Kidney (tissue), 14 donors: ENCODE results near the gene DUSP6. TPM values are rescaled to one million over a fixed set of nuclear protein-coding genes. Genes with fewer than 3 reads are reported as not detected.

Experiments
- DNase-seq, 5 donors: peaks; one replicate each; pipeline ENCODE4 v3.0.0-alpha.2; 2013 to 2020
- FAIRE-seq: peaks from 2 replicates; lab custom pipeline; 2012; peaks lifted over from hg19 to GRCh38; lab: Jason Lieb, UNC
- H3K27ac ChIP-seq, 2 donors: one replicate each; pipeline ENCODE4 v1.7.0; 2013; ENCODE audit warnings: low read depth in 2 of 2, low read length in 2 of 2, inconsistent platforms in 1 of 2
- H3K27me3 ChIP-seq: one replicate; pipeline ENCODE4 v1.7.1; 2013; ENCODE audit warnings: low read length, inconsistent platforms; ENCODE audit not compliant: control insufficient read depth, insufficient read depth
- H3K36me3 ChIP-seq, 3 donors: one replicate each; pipeline versions ENCODE4 v1.7.0 to v1.7.1; 2013; ENCODE audit warnings: low read length in 3 of 3, control low read depth in 1 of 3, inconsistent platforms in 1 of 3; ENCODE audit not compliant: insufficient read depth in 3 of 3, control insufficient read depth in 2 of 3
- H3K4me1 ChIP-seq, 3 donors: one replicate each; pipeline versions ENCODE4 v1.7.0 to v1.7.1; 2013; ENCODE audit warnings: low read length in 3 of 3, inconsistent platforms in 1 of 3, low read depth in 1 of 3; ENCODE audit not compliant: control insufficient read depth in 2 of 3, insufficient read depth in 2 of 3
- H3K4me3 ChIP-seq, 3 donors: one replicate each; pipeline versions ENCODE4 v1.7.0 to v1.8.1; 2013; ENCODE audit warnings: low read length in 3 of 3, control low read depth in 1 of 3, inconsistent platforms in 1 of 3
- H3K9ac ChIP-seq, 3 donors: one replicate each; pipeline versions ENCODE4 v1.7.0 to v1.7.1; 2013; ENCODE audit warnings: low read length in 3 of 3, control low read depth in 1 of 3, inconsistent platforms in 1 of 3
- H3K9me3 ChIP-seq, 3 donors: one replicate each; pipeline versions ENCODE4 v1.7.0 to v1.7.1; 2013; ENCODE audit warnings: low read length in 3 of 3, control low read depth in 1 of 3, inconsistent platforms in 1 of 3; ENCODE audit not compliant: control insufficient read depth in 2 of 3, insufficient read depth in 1 of 3
- intact Hi-C: fragments of 100-400 bp; cut with DNase I; formaldehyde crosslinking; loops from one replicate; pipeline ENCODE4 v1.11.1; 2022
- polyA plus RNA-seq: library from polyadenylated mRNA; stranded (reverse); fragments of 350-450 nt; fragmentation: Illumina TruSeq; extraction: RNeasy Lipid Tissue Mini Kit (QIAGEN cat#74804); gene quantifications from one replicate; pipeline ENCODE4 v1.2.3, GENCODE V29; 2014; ENCODE audit warnings: low read depth, low replicate concordance; ENCODE audit not compliant: insufficient read depth
- total RNA-seq: library from RNA; stranded (reverse); fragmentation: NEBNext Ultra II Directional; extraction: Animal tissue kit (Norgen Biotek cat#: 25700); gene quantifications from one replicate; pipeline ENCODE4 v1.2.1, GENCODE V29; 2021
- TF ChIP-seq, protein P1 (sequence below): IDR thresholded peaks from 3 replicates; pipeline ENCODE4 v1.5.1; 2012; ENCODE audit warnings: mild to moderate bottlenecking, moderate library complexity, borderline replicate concordance; ENCODE audit not compliant: insufficient read depth; ENCODE audit errors: extremely low read depth
- donor health status: control.
- donor health status: control.
- donor health status: control.
- donor health status: control.
- donor health status: control.
- donor health status: DM: yes; HTN: yes; CAD: no.
- donor health status: Normal renal cell carcinoma (clear cell type).

DUSP6 gene
- total and polyA plus RNA-seq, 2 donors from 2014 or later: 35.3 to 91.8 TPM

- no peak for FAIRE-seq
- TF ChIP-seq, protein P1, sequence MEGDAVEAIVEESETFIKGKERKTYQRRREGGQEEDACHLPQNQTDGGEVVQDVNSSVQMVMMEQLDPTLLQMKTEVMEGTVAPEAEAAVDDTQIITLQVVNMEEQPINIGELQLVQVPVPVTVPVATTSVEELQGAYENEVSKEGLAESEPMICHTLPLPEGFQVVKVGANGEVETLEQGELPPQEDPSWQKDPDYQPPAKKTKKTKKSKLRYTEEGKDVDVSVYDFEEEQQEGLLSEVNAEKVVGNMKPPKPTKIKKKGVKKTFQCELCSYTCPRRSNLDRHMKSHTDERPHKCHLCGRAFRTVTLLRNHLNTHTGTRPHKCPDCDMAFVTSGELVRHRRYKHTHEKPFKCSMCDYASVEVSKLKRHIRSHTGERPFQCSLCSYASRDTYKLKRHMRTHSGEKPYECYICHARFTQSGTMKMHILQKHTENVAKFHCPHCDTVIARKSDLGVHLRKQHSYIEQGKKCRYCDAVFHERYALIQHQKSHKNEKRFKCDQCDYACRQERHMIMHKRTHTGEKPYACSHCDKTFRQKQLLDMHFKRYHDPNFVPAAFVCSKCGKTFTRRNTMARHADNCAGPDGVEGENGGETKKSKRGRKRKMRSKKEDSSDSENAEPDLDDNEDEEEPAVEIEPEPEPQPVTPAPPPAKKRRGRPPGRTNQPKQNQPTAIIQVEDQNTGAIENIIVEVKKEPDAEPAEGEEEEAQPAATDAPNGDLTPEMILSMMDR: no peak
- intact Hi-C loops: no loop called here
Measured at GRCh38 chr12:89314060-89314761, 38.1 kb downstream of the DUSP6 start.

GRCh38 chr12:89311703-89312293, 40.5 kb downstream of the DUSP6 start:
- FAIRE-seq: no peak

More at GRCh38 chr12:89314060-89314761, 38.1 kb downstream of the DUSP6 start:
- H3K9ac ChIP-seq: no peak overlapping the region
- no peaks in the 10 kb centered on the region for H3K27me3 ChIP-seq
- no peak overlapping the region for H3K27ac ChIP-seq
- H3K4me3 ChIP-seq: no peak overlapping the region
- DNase-seq: no peak
- no peaks in the 10 kb centered on the region for H3K36me3 ChIP-seq
- H3K9me3 ChIP-seq: no peaks in the 10 kb centered on the region
- H3K4me1 ChIP-seq: peaks cover 0 to 7% (median 2%) of the 10 kb centered on the region in 3 donors

DNA sequence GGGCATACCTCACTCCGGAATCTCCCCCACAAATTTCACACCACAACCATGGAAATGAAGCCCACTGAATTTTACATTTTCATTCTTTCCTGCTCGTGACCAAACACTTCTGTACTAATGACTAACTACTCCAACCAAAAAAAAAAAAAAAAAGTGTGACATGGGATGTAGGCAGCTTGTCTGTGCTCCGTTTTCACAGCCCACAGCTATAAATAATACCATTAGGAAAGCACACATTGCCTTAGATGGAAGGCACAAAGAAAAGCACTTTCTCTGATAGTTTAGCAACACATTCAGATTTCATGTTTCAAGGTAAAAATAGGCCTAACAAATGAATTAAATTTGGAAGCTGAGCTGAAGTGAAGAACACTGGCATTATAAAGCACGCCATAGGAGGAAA, 42.5 kb downstream of the DUSP6 start:
- Histone ChIP-seq H3K4me3 (no peak overlapping the region), H3K4me1 (no peaks in the 10 kb centered on the region), H3K36me3 (no peaks in the 10 kb centered on the region), H3K9ac (no peak overlapping the region), H3K9me3 (no peaks in the 10 kb centered on the region), H3K27ac (no peak overlapping the region), H3K27me3 (no peaks in the 10 kb centered on the region)
- TF ChIP-seq, protein P1: no peak
- FAIRE-seq (no peak), DNase-seq (no peak)
- intact Hi-C loops: no loop called here

More at GRCh38 chr12:89311703-89312293, 40.5 kb downstream of the DUSP6 start:
- DNase-seq: no peak
- Histone ChIP-seq H3K36me3 (no peaks in the 10 kb centered on the region), H3K4me1 (peaks cover 0 to 5% (median 2%) of the 10 kb centered on the region in 3 donors), H3K27ac (no peak overlapping the region), H3K9ac (no peak overlapping the region), H3K27me3 (no peaks in the 10 kb centered on the region), H3K4me3 (no peak overlapping the region), H3K9me3 (no peaks in the 10 kb centered on the region)
- intact Hi-C loops: no loop called here
- TF ChIP-seq, protein P1: no peak
